ENCODE results near the gene EVI2A.
"Not testable (repeated sequence)": the region's sequence is repeated elsewhere in the genome, so short reads cannot be mapped to it uniquely, and the experiment has no call there.

The EVI2A gene

GRCh38 chr17:31327534-31328159 is 6.2 kb upstream of the EVI2A start:
- Histone ChIP-seq H3K4me3 (ENCODE audit: low read depth, low read length) (no peak overlapping the region), H3K9me3 (ENCODE audit: control insufficient read depth, insufficient read depth, low read length) (no peaks in the 10 kb centered on the region), H3K36me3 (ENCODE audit: control insufficient read depth, insufficient read depth, low read length) (no peaks in the 10 kb centered on the region), H3K27me3 (ENCODE audit: control insufficient read depth, insufficient read depth, low read length) (no peaks in the 10 kb centered on the region), H3K4me1 (ENCODE audit: control insufficient read depth, insufficient read depth, low read length) (no peaks in the 10 kb centered on the region), H3K9ac (ENCODE audit: low read depth, low read length) (no peak overlapping the region)

GRCh38 chr17:31323551-31323950 is 2.1 kb upstream of the EVI2A start:
- no peaks in the 10 kb centered on the region for H3K36me3 ChIP-seq (ENCODE audit: control insufficient read depth, insufficient read depth, low read length)
- no peaks in the 10 kb centered on the region for H3K27me3 ChIP-seq (ENCODE audit: control insufficient read depth, insufficient read depth, low read length)
- H3K9me3 ChIP-seq (ENCODE audit: control insufficient read depth, insufficient read depth, low read length): no peaks in the 10 kb centered on the region
- H3K9ac ChIP-seq (ENCODE audit: low read depth, low read length): no peak overlapping the region
- H3K4me3 ChIP-seq (ENCODE audit: low read depth, low read length): no peak overlapping the region
- H3K4me1 ChIP-seq (ENCODE audit: control insufficient read depth, insufficient read depth, low read length): no peaks in the 10 kb centered on the region

GRCh38 chr17:31321966-31322365 is 544 bp upstream of the EVI2A start:
- H3K4me3 ChIP-seq (ENCODE audit: low read depth, low read length): no peak overlapping the region
- H3K4me1 ChIP-seq (ENCODE audit: control insufficient read depth, insufficient read depth, low read length): no peaks in the 10 kb centered on the region
- H3K9me3 ChIP-seq (ENCODE audit: control insufficient read depth, insufficient read depth, low read length): no peaks in the 10 kb centered on the region
- no peaks in the 10 kb centered on the region for H3K27me3 ChIP-seq (ENCODE audit: control insufficient read depth, insufficient read depth, low read length)
- H3K36me3 ChIP-seq (ENCODE audit: control insufficient read depth, insufficient read depth, low read length): no peaks in the 10 kb centered on the region
- no peak overlapping the region for H3K9ac ChIP-seq (ENCODE audit: low read depth, low read length)

GRCh38 chr17:31320791-31321190 is 631 bp downstream of the EVI2A start:
- Histone ChIP-seq H3K4me3 (ENCODE audit: low read depth, low read length) (no peak overlapping the region), H3K4me1 (ENCODE audit: control insufficient read depth, insufficient read depth, low read length) (no peaks in the 10 kb centered on the region), H3K9ac (ENCODE audit: low read depth, low read length) (no peak overlapping the region), H3K9me3 (ENCODE audit: control insufficient read depth, insufficient read depth, low read length) (no peaks in the 10 kb centered on the region), H3K36me3 (ENCODE audit: control insufficient read depth, insufficient read depth, low read length) (no peaks in the 10 kb centered on the region), H3K27me3 (ENCODE audit: control insufficient read depth, insufficient read depth, low read length) (no peaks in the 10 kb centered on the region)

GRCh38 chr17:31320241-31320640 is 1.2 kb downstream of the EVI2A start:
- Histone ChIP-seq H3K27me3 (ENCODE audit: control insufficient read depth, insufficient read depth, low read length) (no peaks in the 10 kb centered on the region), H3K9ac (ENCODE audit: low read depth, low read length) (no peak overlapping the region), H3K4me3 (ENCODE audit: low read depth, low read length) (no peak overlapping the region), H3K4me1 (ENCODE audit: control insufficient read depth, insufficient read depth, low read length) (no peaks in the 10 kb centered on the region), H3K9me3 (ENCODE audit: control insufficient read depth, insufficient read depth, low read length) (no peaks in the 10 kb centered on the region), H3K36me3 (ENCODE audit: control insufficient read depth, insufficient read depth, low read length) (no peaks in the 10 kb centered on the region)

GRCh38 chr17:31318851-31319661 is 2.4 kb downstream of the EVI2A start:
- no peak overlapping the region for H3K9ac ChIP-seq (ENCODE audit: low read depth, low read length)
- no peaks in the 10 kb centered on the region for H3K4me1 ChIP-seq (ENCODE audit: control insufficient read depth, insufficient read depth, low read length)
- H3K9me3 ChIP-seq (ENCODE audit: control insufficient read depth, insufficient read depth, low read length): no peaks in the 10 kb centered on the region
- H3K27me3 ChIP-seq (ENCODE audit: control insufficient read depth, insufficient read depth, low read length): no peaks in the 10 kb centered on the region
- H3K36me3 ChIP-seq (ENCODE audit: control insufficient read depth, insufficient read depth, low read length): no peaks in the 10 kb centered on the region
- no peak overlapping the region for H3K4me3 ChIP-seq (ENCODE audit: low read depth, low read length)

GRCh38 chr17:31318298-31318801 is 3.1 kb downstream of the EVI2A start:
- H3K27me3 ChIP-seq (ENCODE audit: control insufficient read depth, insufficient read depth, low read length): no peaks in the 10 kb centered on the region
- no peaks in the 10 kb centered on the region for H3K36me3 ChIP-seq (ENCODE audit: control insufficient read depth, insufficient read depth, low read length)
- H3K4me3 ChIP-seq (ENCODE audit: low read depth, low read length): no peak overlapping the region
- H3K4me1 ChIP-seq (ENCODE audit: control insufficient read depth, insufficient read depth, low read length): no peaks in the 10 kb centered on the region
- H3K9ac ChIP-seq (ENCODE audit: low read depth, low read length): no peak overlapping the region
- H3K9me3 ChIP-seq (ENCODE audit: control insufficient read depth, insufficient read depth, low read length): no peaks in the 10 kb centered on the region

- Histone ChIP-seq H3K4me3 (ENCODE audit: low read depth, low read length) (no peak overlapping the region), H3K9me3 (ENCODE audit: control insufficient read depth, insufficient read depth, low read length) (no peaks in the 10 kb centered on the region), H3K36me3 (ENCODE audit: control insufficient read depth, insufficient read depth, low read length) (no peaks in the 10 kb centered on the region), H3K9ac (ENCODE audit: low read depth, low read length) (no peak overlapping the region), H3K4me1 (ENCODE audit: control insufficient read depth, insufficient read depth, low read length) (peaks cover 3% of the 10 kb centered on the region), H3K27me3 (ENCODE audit: control insufficient read depth, insufficient read depth, low read length) (no peaks in the 10 kb centered on the region)
These were observed 6.7 kb downstream of the EVI2A start for GRCh38 chr17:31314782-31315100.

GRCh38 chr17:31313982-31314781 is 7.2 kb downstream of the EVI2A start, which contains the start of gene EVI2B:
Gene EVI2B, minus strand, starts transcription at chr17:31314054. Its CDS starts 8,445 bp downstream, at chr17:31305609.
- Histone ChIP-seq H3K9me3 (ENCODE audit: control insufficient read depth, insufficient read depth, low read length) (no peaks in the 10 kb centered on the region), H3K4me1 (ENCODE audit: control insufficient read depth, insufficient read depth, low read length) (peaks cover 3% of the 10 kb centered on the region), H3K36me3 (ENCODE audit: control insufficient read depth, insufficient read depth, low read length) (no peaks in the 10 kb centered on the region), H3K4me3 (ENCODE audit: low read depth, low read length) (no peak within 1 kb of the TSS), H3K27me3 (ENCODE audit: control insufficient read depth, insufficient read depth, low read length) (no peaks in the 10 kb centered on the region), H3K9ac (ENCODE audit: low read depth, low read length) (no peak within 1 kb of the TSS)

GRCh38 chr17:31312223-31312622 is 9.2 kb downstream of the EVI2A start:
- H3K4me1 ChIP-seq (ENCODE audit: control insufficient read depth, insufficient read depth, low read length); H3K27me3 ChIP-seq (ENCODE audit: control insufficient read depth, insufficient read depth, low read length); H3K9me3 ChIP-seq (ENCODE audit: control insufficient read depth, insufficient read depth, low read length); H3K36me3 ChIP-seq (ENCODE audit: control insufficient read depth, insufficient read depth, low read length); H3K9ac ChIP-seq (ENCODE audit: low read depth, low read length); H3K4me3 ChIP-seq (ENCODE audit: low read depth, low read length): not testable (repeated sequence)

- H3K9ac ChIP-seq (ENCODE audit: low read depth, low read length): no peak overlapping the region
- H3K4me3 ChIP-seq (ENCODE audit: low read depth, low read length): no peak overlapping the region
- H3K4me1 ChIP-seq (ENCODE audit: control insufficient read depth, insufficient read depth, low read length): peaks cover 3% of the 10 kb centered on the region
These were observed 9.9 kb downstream of the EVI2A start for GRCh38 chr17:31311526-31311925.

More at GRCh38 chr17:31311526-31311925, 9.9 kb downstream of the EVI2A start:
- Histone ChIP-seq H3K9me3 (ENCODE audit: control insufficient read depth, insufficient read depth, low read length) (no peaks in the 10 kb centered on the region), H3K27me3 (ENCODE audit: control insufficient read depth, insufficient read depth, low read length) (no peaks in the 10 kb centered on the region), H3K36me3 (ENCODE audit: control insufficient read depth, insufficient read depth, low read length) (no peaks in the 10 kb centered on the region)

Measured in iPS-15b (cell line).